H1 (cell line): ENCODE measurements around the gene CELF4. TPM values are rescaled to one million over a fixed set of nuclear protein-coding genes. Genes with fewer than 3 reads are reported as not detected.

Experiments
- ASH2L ChIP-seq: fragments of 200-600, 300-600 bp; sonication (generic); IDR thresholded peaks from one replicate; pipeline ENCODE4 v1.7.1; 2017; ENCODE audit warnings: low read length
- CHD7 ChIP-seq: fragments of 300-600 bp; sonication (generic); IDR thresholded peaks from 2 replicates; pipeline ENCODE4 v1.7.1; 2012; ENCODE audit warnings: low read length, moderate library complexity, mild to moderate bottlenecking, inconsistent platforms; ENCODE audit not compliant: insufficient replicate concordance
- E2F6 ChIP-seq: IDR thresholded peaks from 2 replicates; pipeline ENCODE4 v1.6.1; 2012; ENCODE audit warnings: inconsistent platforms
- EZH2 ChIP-seq: fragments of 200-600 bp; sonication (generic); IDR thresholded peaks from 2 replicates; pipeline ENCODE4 v1.7.1; 2012; ENCODE audit warnings: low read depth, mild to moderate bottlenecking, moderate library complexity, low read length, inconsistent platforms; ENCODE audit not compliant: severe bottlenecking
- JUN ChIP-seq: IDR thresholded peaks from 2 replicates; pipeline ENCODE4 v1.6.1; 2011; ENCODE audit warnings: low read depth, mild to moderate bottlenecking, improper control_type of control experiment, low read length
- PHF8 ChIP-seq: fragments of 200-600 bp; sonication (generic); conservative IDR thresholded peaks from 2 replicates; pipeline ENCODE4 v1.7.1; 2012; ENCODE audit warnings: low read depth, mild to moderate bottlenecking, inconsistent platforms, low read length, moderate library complexity
- RNF2 ChIP-seq: fragments of 200-900, 300-1000 bp; sonication (generic); IDR thresholded peaks from 2 replicates; pipeline ENCODE4 v1.7.1; 2016; ENCODE audit warnings: borderline replicate concordance, low read depth, mild to moderate bottlenecking, antibody characterized with exemption, low read length; ENCODE audit not compliant: poor library complexity, severe bottlenecking; ENCODE audit errors: missing control alignments
- SAP30 ChIP-seq: fragments of 300-600 bp; sonication (generic); IDR thresholded peaks from 2 replicates; pipeline ENCODE4 v1.7.1; 2012; ENCODE audit warnings: low read length, moderate library complexity, mild to moderate bottlenecking, inconsistent platforms; ENCODE audit not compliant: insufficient read depth, insufficient replicate concordance
- TAF1 ChIP-seq: IDR thresholded peaks from 2 replicates; pipeline ENCODE4 v1.6.1; 2011; ENCODE audit warnings: mild to moderate bottlenecking, low read depth, low read length
- polyA plus RNA-seq, 7 experiments: library from polyadenylated mRNA; depleted of rRNA in 3 of 7; stranded (reverse) in 5 of 7; unstranded in 2 of 7; fragments of >200 nt in 5 of 7; fragments of 200-250 nt in 2 of 7; gene quantifications; 1 replicate in 5 of 7; 2 replicates in 1 of 7; 4 replicates in 1 of 7; pipeline versions ENCODE4 v1.2.1 to v1.2.3, GENCODE V29; 2011 to 2013; ENCODE audit warnings: missing spikeins in 2 of 7, mixed read lengths in 2 of 7
- total RNA-seq: library from RNA; stranded (reverse); fragmentation: NEBNext Ultra II Directional; extraction: Animal tissue kit (Norgen Biotek cat#: 25700); gene quantifications from 2 replicates; pipeline ENCODE4 v1.2.1, GENCODE V29; 2021

Gene CELF4
- total and polyA plus RNA-seq, 2 of the 8 experiments (the other 6 are each of a cell fraction or from before 2014, with no cell fraction given) = 1.6 to 3.4 TPM

GRCh38 chr18:37395631-37396030 lies 170.0 kb downstream of the CELF4 start (continued):
- TF ChIP-seq CHD7 = no peak
- no peak for TF ChIP-seq E2F6
- no peak for TF ChIP-seq ASH2L
- no peak for TF ChIP-seq PHF8
- no peak for TF ChIP-seq RNF2
- no peak for TF ChIP-seq EZH2
- no peak for TF ChIP-seq JUN
- no peak for TF ChIP-seq SAP30
- no peak for TF ChIP-seq TAF1
